Measurements from ENCODE around the gene SHMT2. TPM values are rescaled to one million over a fixed set of nuclear protein-coding genes. Genes with fewer than 3 reads are reported as not detected.

The SHMT2 gene
- total RNA-seq, 1 experiment from 2014 or later = 210 TPM

DNA sequence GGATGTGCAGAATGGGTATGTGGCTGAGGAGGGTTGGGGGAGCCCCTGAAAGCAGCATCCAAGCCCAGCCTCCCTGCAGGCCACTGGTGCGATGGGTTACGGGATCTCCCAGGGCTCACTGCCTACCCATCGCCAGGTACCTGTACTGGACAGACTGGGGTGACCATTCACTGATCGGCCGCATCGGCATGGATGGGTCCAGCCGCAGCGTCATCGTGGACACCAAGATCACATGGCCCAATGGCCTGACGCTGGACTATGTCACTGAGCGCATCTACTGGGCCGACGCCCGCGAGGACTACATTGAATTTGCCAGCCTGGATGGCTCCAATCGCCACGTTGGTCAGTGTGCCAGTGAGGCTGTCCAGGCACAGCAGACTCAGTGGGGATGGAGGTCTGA lies 31.2 kb upstream of the SHMT2 start:
- CTCF ChIA-PET = no interaction called here
- Histone ChIP-seq H3K27ac (ENCODE audit: low read length) (no peak overlapping the region), H3K4me2 (ENCODE audit: low read length) (no peak overlapping the region), H3K9me3 (ENCODE audit: low read length) (no peaks in the 10 kb centered on the region), H3K9ac (ENCODE audit: low read length) (no peak overlapping the region), H3K27me3 (ENCODE audit: low read length) (no peaks in the 10 kb centered on the region), H3K4me3 (ENCODE audit: low read length) (no peak overlapping the region), H3K4me1 (ENCODE audit: insufficient read depth, low read length) (no peaks in the 10 kb centered on the region), H3K79me2 (ENCODE audit: low read length) (no peaks in the 10 kb centered on the region), H3K9me2 (replicated peaks; ENCODE audit: low read length) (no peaks in the 10 kb centered on the region), H2AFZ (ENCODE audit: low read length) (no peak overlapping the region), H4K20me1 (ENCODE audit: low read length) (no peaks in the 10 kb centered on the region), H3F3A (ENCODE audit: low read length, unreplicated experiment) (no peaks in the 10 kb centered on the region), H3K36me3 (ENCODE audit: low read depth, low read length) (no peaks in the 10 kb centered on the region; the same call in 1 of the 2 replicates)
- no peak for DNase-seq
- ATAC-seq = no peak
- TF ChIP-seq EZH2phosphoT487 (IDR thresholded peaks at IDR 0.05; ENCODE audit: borderline replicate concordance, low read length) (no peak), EZH2 (IDR thresholded peaks at IDR 0.05; ENCODE audit: low read length, unreplicated experiment) (no peak)
- TF ChIP-seq, protein P1, sequence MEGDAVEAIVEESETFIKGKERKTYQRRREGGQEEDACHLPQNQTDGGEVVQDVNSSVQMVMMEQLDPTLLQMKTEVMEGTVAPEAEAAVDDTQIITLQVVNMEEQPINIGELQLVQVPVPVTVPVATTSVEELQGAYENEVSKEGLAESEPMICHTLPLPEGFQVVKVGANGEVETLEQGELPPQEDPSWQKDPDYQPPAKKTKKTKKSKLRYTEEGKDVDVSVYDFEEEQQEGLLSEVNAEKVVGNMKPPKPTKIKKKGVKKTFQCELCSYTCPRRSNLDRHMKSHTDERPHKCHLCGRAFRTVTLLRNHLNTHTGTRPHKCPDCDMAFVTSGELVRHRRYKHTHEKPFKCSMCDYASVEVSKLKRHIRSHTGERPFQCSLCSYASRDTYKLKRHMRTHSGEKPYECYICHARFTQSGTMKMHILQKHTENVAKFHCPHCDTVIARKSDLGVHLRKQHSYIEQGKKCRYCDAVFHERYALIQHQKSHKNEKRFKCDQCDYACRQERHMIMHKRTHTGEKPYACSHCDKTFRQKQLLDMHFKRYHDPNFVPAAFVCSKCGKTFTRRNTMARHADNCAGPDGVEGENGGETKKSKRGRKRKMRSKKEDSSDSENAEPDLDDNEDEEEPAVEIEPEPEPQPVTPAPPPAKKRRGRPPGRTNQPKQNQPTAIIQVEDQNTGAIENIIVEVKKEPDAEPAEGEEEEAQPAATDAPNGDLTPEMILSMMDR (conservative IDR thresholded peaks at IDR 0.05; ENCODE audit: low read depth, low read length) = no peak
- BruUV-seq (replicated peaks) = no TSS peak
- POLR2A ChIA-PET (ENCODE audit: unreplicated experiment) = no interaction called here
- intact Hi-C loops (cut with micrococcal nuclease) = no loop called here

DNA sequence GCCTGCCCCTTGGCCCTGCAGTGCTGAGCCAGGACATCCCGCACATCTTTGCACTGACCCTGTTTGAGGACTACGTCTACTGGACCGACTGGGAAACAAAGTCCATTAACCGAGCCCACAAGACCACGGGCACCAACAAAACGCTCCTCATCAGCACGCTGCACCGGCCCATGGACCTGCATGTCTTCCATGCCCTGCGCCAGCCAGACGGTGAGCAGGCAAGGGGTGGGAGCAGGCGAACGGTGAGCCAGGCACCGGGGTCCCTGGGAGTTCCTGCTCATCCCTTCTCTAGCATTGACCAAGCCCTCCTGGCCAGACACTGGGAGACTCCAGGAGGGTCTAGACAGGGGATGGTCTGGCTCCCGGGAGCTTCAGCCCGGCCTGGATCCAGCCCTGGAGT lies 30.3 kb upstream of the SHMT2 start:
- no peak overlapping the region for H3K4me2 ChIP-seq (ENCODE audit: low read length)

GRCh38 chr12:57200497-57200896 lies 29.0 kb upstream of the SHMT2 start:
- no TSS peak for BruUV-seq (replicated peaks)
- CTCF ChIA-PET = no interaction called here
- no peaks in the 10 kb centered on the region; the same call in 1 of the 2 replicates for H3K36me3 ChIP-seq (ENCODE audit: low read depth, low read length)

More for the DNA sequence above, 30.3 kb upstream of the SHMT2 start:
- Histone ChIP-seq H3K79me2 (ENCODE audit: low read length) (no peaks in the 10 kb centered on the region), H4K20me1 (ENCODE audit: low read length) (no peaks in the 10 kb centered on the region), H3K9me2 (replicated peaks; ENCODE audit: low read length) (no peaks in the 10 kb centered on the region), H3K9ac (ENCODE audit: low read length) (no peak overlapping the region), H3K4me3 (ENCODE audit: low read length) (no peak overlapping the region), H3K4me1 (ENCODE audit: insufficient read depth, low read length) (no peaks in the 10 kb centered on the region), H2AFZ (ENCODE audit: low read length) (no peak overlapping the region), H3F3A (ENCODE audit: low read length, unreplicated experiment) (no peaks in the 10 kb centered on the region), H3K36me3 (ENCODE audit: low read depth, low read length) (no peaks in the 10 kb centered on the region; the same call in 1 of the 2 replicates), H3K27ac (ENCODE audit: low read length) (no peak overlapping the region), H3K27me3 (ENCODE audit: low read length) (no peaks in the 10 kb centered on the region), H3K9me3 (ENCODE audit: low read length) (no peaks in the 10 kb centered on the region)
- DNase-seq (no peak), ATAC-seq (no peak)
- TF ChIP-seq EZH2 (IDR thresholded peaks at IDR 0.05; ENCODE audit: low read length, unreplicated experiment) (no peak), EZH2phosphoT487 (IDR thresholded peaks at IDR 0.05; ENCODE audit: borderline replicate concordance, low read length) (no peak)
- TF ChIP-seq, protein P1 (conservative IDR thresholded peaks at IDR 0.05; ENCODE audit: low read depth, low read length) = no peak
- intact Hi-C loops (cut with micrococcal nuclease) = no loop called here
- ChIA-PET CTCF (no interaction called here), POLR2A (ENCODE audit: unreplicated experiment) (no interaction called here)
- BruUV-seq (replicated peaks) = no TSS peak

More at GRCh38 chr12:57200497-57200896, 29.0 kb upstream of the SHMT2 start:
- Histone ChIP-seq H4K20me1 (ENCODE audit: low read length) (no peaks in the 10 kb centered on the region), H3K9me3 (ENCODE audit: low read length) (no peaks in the 10 kb centered on the region), H3K27me3 (ENCODE audit: low read length) (no peaks in the 10 kb centered on the region), H3K9ac (ENCODE audit: low read length) (no peak overlapping the region), H3K4me3 (ENCODE audit: low read length) (no peak overlapping the region), H2AFZ (ENCODE audit: low read length) (no peak overlapping the region), H3K4me2 (ENCODE audit: low read length) (no peak overlapping the region), H3F3A (ENCODE audit: low read length, unreplicated experiment) (no peaks in the 10 kb centered on the region), H3K27ac (ENCODE audit: low read length) (no peak overlapping the region), H3K79me2 (ENCODE audit: low read length) (no peaks in the 10 kb centered on the region), H3K4me1 (ENCODE audit: insufficient read depth, low read length) (no peaks in the 10 kb centered on the region), H3K9me2 (replicated peaks; ENCODE audit: low read length) (no peaks in the 10 kb centered on the region)
- POLR2A ChIA-PET (ENCODE audit: unreplicated experiment) = no interaction called here
- no peak for ATAC-seq
- intact Hi-C loops (cut with micrococcal nuclease) = no loop called here
- TF ChIP-seq, protein P1 (conservative IDR thresholded peaks at IDR 0.05; ENCODE audit: low read depth, low read length) = no peak
- no peak for TF ChIP-seq EZH2 (IDR thresholded peaks at IDR 0.05; ENCODE audit: low read length, unreplicated experiment)
- TF ChIP-seq EZH2phosphoT487 (IDR thresholded peaks at IDR 0.05; ENCODE audit: borderline replicate concordance, low read length) = no peak
- DNase-seq = no peak
